ENCODE results near the gene SETD7. TPM values are rescaled to one million over a fixed set of nuclear protein-coding genes. Genes with fewer than 3 reads are reported as not detected.

The SETD7 gene
- total and polyA plus RNA-seq, 2 donors (not counting 1 experiment from before 2014, with no cell fraction given): 37.5 to 80.8 TPM

GRCh38 chr4:139523076-139523475 lies 32.9 kb downstream of the SETD7 start:
- H3K36me3 ChIP-seq (ENCODE audit: control insufficient read depth, insufficient read depth, low read length): peaks cover 6% of the 10 kb centered on the region
- peak in 1 of 2 donors; percentile 34 for DNase-seq (ENCODE audit: low read depth in 2 of 2)
- no peak overlapping the region for H2AFZ ChIP-seq (ENCODE audit: low read length)
- no peak overlapping the region for H3K4me3 ChIP-seq (replicated peaks in 1 of 4; ENCODE audit: control extremely low read depth in 1 of 4, insufficient read depth in 1 of 4, low read depth in 3 of 4, low read length in 4 of 4)
- H3K27ac ChIP-seq (ENCODE audit: insufficient read depth, low read length): no peak overlapping the region
- no peak overlapping the region for H3K9ac ChIP-seq (ENCODE audit: insufficient read depth, low read length)
- no peaks in the 10 kb centered on the region for H3K4me1 ChIP-seq (ENCODE audit: control insufficient read depth, extremely low read depth, insufficient read depth, low read length)
- H3K9me3 ChIP-seq (ENCODE audit: control insufficient read depth, insufficient read depth, low read depth, low read length): no peaks in the 10 kb centered on the region
- no peak overlapping the region for H3K4me2 ChIP-seq (ENCODE audit: extremely low read depth, insufficient read depth, low read length)
- H3K79me2 ChIP-seq (ENCODE audit: control insufficient read depth, insufficient read depth, low read length): no peaks in the 10 kb centered on the region
- TF ChIP-seq CTCF (conservative IDR thresholded peaks at IDR 0.05 in 1 of 2, IDR thresholded peaks at IDR 0.05 in 1 of 2; ENCODE audit: low read depth in 1 of 2, low read length in 2 of 2) (no peak), EZH2 (IDR thresholded peaks at IDR 0.05; ENCODE audit: low read length, missing control alignments) (no peak)
- H4K20me1 ChIP-seq (ENCODE audit: control insufficient read depth, extremely low read depth, insufficient read depth, low read length): no peaks in the 10 kb centered on the region
- H3K27me3 ChIP-seq (ENCODE audit: control insufficient read depth, insufficient read depth, low read length): no peaks in the 10 kb centered on the region

- TF ChIP-seq EZH2 (IDR thresholded peaks at IDR 0.05; ENCODE audit: low read length, missing control alignments) (no peak), CTCF (conservative IDR thresholded peaks at IDR 0.05 in 1 of 2, IDR thresholded peaks at IDR 0.05 in 1 of 2; ENCODE audit: low read depth in 1 of 2, low read length in 2 of 2) (no peak)
- H3K27me3 ChIP-seq (ENCODE audit: control insufficient read depth, insufficient read depth, low read length): no peaks in the 10 kb centered on the region
- no peak overlapping the region for H3K9ac ChIP-seq (ENCODE audit: insufficient read depth, low read length)
- H3K4me1 ChIP-seq (ENCODE audit: control insufficient read depth, extremely low read depth, insufficient read depth, low read length): no peaks in the 10 kb centered on the region
- no peak overlapping the region for H3K4me2 ChIP-seq (ENCODE audit: extremely low read depth, insufficient read depth, low read length)
- no peaks in the 10 kb centered on the region for H3K9me3 ChIP-seq (ENCODE audit: control insufficient read depth, insufficient read depth, low read depth, low read length)
- no peak for DNase-seq (ENCODE audit: low read depth in 2 of 2)
- peaks cover 9% of the 10 kb centered on the region for H3K36me3 ChIP-seq (ENCODE audit: control insufficient read depth, insufficient read depth, low read length)
- no peaks in the 10 kb centered on the region for H3K79me2 ChIP-seq (ENCODE audit: control insufficient read depth, insufficient read depth, low read length)
- no peak overlapping the region for H3K4me3 ChIP-seq (replicated peaks in 1 of 4; ENCODE audit: control extremely low read depth in 1 of 4, insufficient read depth in 1 of 4, low read depth in 3 of 4, low read length in 4 of 4)
- no peak overlapping the region for H2AFZ ChIP-seq (ENCODE audit: low read length)
- no peaks in the 10 kb centered on the region for H4K20me1 ChIP-seq (ENCODE audit: control insufficient read depth, extremely low read depth, insufficient read depth, low read length)
- H3K27ac ChIP-seq (ENCODE audit: insufficient read depth, low read length): no peak overlapping the region
Measured at GRCh38 chr4:139522457-139522856, 33.6 kb downstream of the SETD7 start.

GRCh38 chr4:139521754-139522401 lies 34.1 kb downstream of the SETD7 start:
- Histone ChIP-seq H3K4me2 (ENCODE audit: extremely low read depth, insufficient read depth, low read length) (no peak overlapping the region), H2AFZ (ENCODE audit: low read length) (no peak overlapping the region), H3K27me3 (ENCODE audit: control insufficient read depth, insufficient read depth, low read length) (no peaks in the 10 kb centered on the region), H3K4me3 (replicated peaks in 1 of 4; ENCODE audit: control extremely low read depth in 1 of 4, insufficient read depth in 1 of 4, low read depth in 3 of 4, low read length in 4 of 4) (no peak overlapping the region), H3K4me1 (ENCODE audit: control insufficient read depth, extremely low read depth, insufficient read depth, low read length) (no peaks in the 10 kb centered on the region), H3K36me3 (ENCODE audit: control insufficient read depth, insufficient read depth, low read length) (peaks cover 9% of the 10 kb centered on the region), H3K9ac (ENCODE audit: insufficient read depth, low read length) (no peak overlapping the region), H3K9me3 (ENCODE audit: control insufficient read depth, insufficient read depth, low read depth, low read length) (no peaks in the 10 kb centered on the region), H3K27ac (ENCODE audit: insufficient read depth, low read length) (no peak overlapping the region), H4K20me1 (ENCODE audit: control insufficient read depth, extremely low read depth, insufficient read depth, low read length) (no peaks in the 10 kb centered on the region), H3K79me2 (ENCODE audit: control insufficient read depth, insufficient read depth, low read length) (no peaks in the 10 kb centered on the region)
- TF ChIP-seq CTCF (conservative IDR thresholded peaks at IDR 0.05 in 1 of 2, IDR thresholded peaks at IDR 0.05 in 1 of 2; ENCODE audit: low read depth in 1 of 2, low read length in 2 of 2) (no peak), EZH2 (IDR thresholded peaks at IDR 0.05; ENCODE audit: low read length, missing control alignments) (no peak)
- DNase-seq (ENCODE audit: low read depth in 2 of 2): no peak

Data from fibroblast of lung (primary cell).